Kidney (tissue), 14 donors: ENCODE measurements around the gene RNASEH2A. TPM values are rescaled to one million over a fixed set of nuclear protein-coding genes. Genes with fewer than 3 reads are reported as not detected.

ENCODE experiments used
- DNase-seq, 5 donors: peaks; one replicate each; pipeline ENCODE4 v3.0.0-alpha.2; 2013 to 2020
- FAIRE-seq: peaks from 2 replicates; lab custom pipeline; 2012; peaks lifted over from hg19 to GRCh38; lab: Jason Lieb, UNC
- H3K27ac ChIP-seq, 2 donors: one replicate each; pipeline ENCODE4 v1.7.0; 2013; ENCODE audit warnings: low read depth in 2 of 2, low read length in 2 of 2, inconsistent platforms in 1 of 2
- H3K27me3 ChIP-seq: one replicate; pipeline ENCODE4 v1.7.1; 2013; ENCODE audit warnings: low read length, inconsistent platforms; ENCODE audit not compliant: control insufficient read depth, insufficient read depth
- H3K36me3 ChIP-seq, 3 donors: one replicate each; pipeline versions ENCODE4 v1.7.0 to v1.7.1; 2013; ENCODE audit warnings: low read length in 3 of 3, control low read depth in 1 of 3, inconsistent platforms in 1 of 3; ENCODE audit not compliant: insufficient read depth in 3 of 3, control insufficient read depth in 2 of 3
- H3K4me1 ChIP-seq, 3 donors: one replicate each; pipeline versions ENCODE4 v1.7.0 to v1.7.1; 2013; ENCODE audit warnings: low read length in 3 of 3, inconsistent platforms in 1 of 3, low read depth in 1 of 3; ENCODE audit not compliant: control insufficient read depth in 2 of 3, insufficient read depth in 2 of 3
- H3K4me3 ChIP-seq, 3 donors: one replicate each; pipeline versions ENCODE4 v1.7.0 to v1.8.1; 2013; ENCODE audit warnings: low read length in 3 of 3, control low read depth in 1 of 3, inconsistent platforms in 1 of 3
- H3K9ac ChIP-seq, 3 donors: one replicate each; pipeline versions ENCODE4 v1.7.0 to v1.7.1; 2013; ENCODE audit warnings: low read length in 3 of 3, control low read depth in 1 of 3, inconsistent platforms in 1 of 3
- H3K9me3 ChIP-seq, 3 donors: one replicate each; pipeline versions ENCODE4 v1.7.0 to v1.7.1; 2013; ENCODE audit warnings: low read length in 3 of 3, control low read depth in 1 of 3, inconsistent platforms in 1 of 3; ENCODE audit not compliant: control insufficient read depth in 2 of 3, insufficient read depth in 1 of 3
- intact Hi-C: fragments of 100-400 bp; cut with DNase I; formaldehyde crosslinking; loops from one replicate; pipeline ENCODE4 v1.11.1; 2022
- polyA plus RNA-seq: library from polyadenylated mRNA; stranded (reverse); fragments of 350-450 nt; fragmentation: Illumina TruSeq; extraction: RNeasy Lipid Tissue Mini Kit (QIAGEN cat#74804); gene quantifications from one replicate; pipeline ENCODE4 v1.2.3, GENCODE V29; 2014; ENCODE audit warnings: low read depth, low replicate concordance; ENCODE audit not compliant: insufficient read depth
- total RNA-seq: library from RNA; stranded (reverse); fragmentation: NEBNext Ultra II Directional; extraction: Animal tissue kit (Norgen Biotek cat#: 25700); gene quantifications from one replicate; pipeline ENCODE4 v1.2.1, GENCODE V29; 2021
- TF ChIP-seq, protein P1 (sequence below): IDR thresholded peaks from 3 replicates; pipeline ENCODE4 v1.5.1; 2012; ENCODE audit warnings: mild to moderate bottlenecking, moderate library complexity, borderline replicate concordance; ENCODE audit not compliant: insufficient read depth; ENCODE audit errors: extremely low read depth
- donor health status: control.
- donor health status: control.
- donor health status: control.
- donor health status: control.
- donor health status: control.
- donor health status: DM: yes; HTN: yes; CAD: no.
- donor health status: Normal renal cell carcinoma (clear cell type).

The RNASEH2A gene
- total and polyA plus RNA-seq, 2 donors from 2014 or later = 1.3 to 7.9 TPM

DNA sequence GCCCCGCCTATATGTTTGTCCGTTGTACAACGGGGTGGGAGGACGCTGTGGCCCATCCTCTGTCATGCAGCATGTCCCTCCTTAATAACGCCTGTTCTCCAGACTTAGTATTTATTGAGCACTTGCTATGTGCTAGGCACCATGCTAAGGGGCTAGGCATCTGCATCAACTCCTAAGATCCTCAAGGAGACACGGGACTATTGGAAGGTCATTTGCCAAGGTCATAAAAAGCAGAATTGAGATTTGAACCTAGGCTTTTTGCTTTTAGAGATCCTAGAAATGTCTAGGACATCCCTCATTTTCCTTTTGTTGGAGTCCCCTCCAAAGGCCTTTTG is 30.1 kb downstream of the RNASEH2A start:
- TF ChIP-seq, protein P1, sequence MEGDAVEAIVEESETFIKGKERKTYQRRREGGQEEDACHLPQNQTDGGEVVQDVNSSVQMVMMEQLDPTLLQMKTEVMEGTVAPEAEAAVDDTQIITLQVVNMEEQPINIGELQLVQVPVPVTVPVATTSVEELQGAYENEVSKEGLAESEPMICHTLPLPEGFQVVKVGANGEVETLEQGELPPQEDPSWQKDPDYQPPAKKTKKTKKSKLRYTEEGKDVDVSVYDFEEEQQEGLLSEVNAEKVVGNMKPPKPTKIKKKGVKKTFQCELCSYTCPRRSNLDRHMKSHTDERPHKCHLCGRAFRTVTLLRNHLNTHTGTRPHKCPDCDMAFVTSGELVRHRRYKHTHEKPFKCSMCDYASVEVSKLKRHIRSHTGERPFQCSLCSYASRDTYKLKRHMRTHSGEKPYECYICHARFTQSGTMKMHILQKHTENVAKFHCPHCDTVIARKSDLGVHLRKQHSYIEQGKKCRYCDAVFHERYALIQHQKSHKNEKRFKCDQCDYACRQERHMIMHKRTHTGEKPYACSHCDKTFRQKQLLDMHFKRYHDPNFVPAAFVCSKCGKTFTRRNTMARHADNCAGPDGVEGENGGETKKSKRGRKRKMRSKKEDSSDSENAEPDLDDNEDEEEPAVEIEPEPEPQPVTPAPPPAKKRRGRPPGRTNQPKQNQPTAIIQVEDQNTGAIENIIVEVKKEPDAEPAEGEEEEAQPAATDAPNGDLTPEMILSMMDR = no peak
- FAIRE-seq (no peak), DNase-seq (no peak)
- Histone ChIP-seq H3K4me3 (no peak overlapping the region), H3K27ac (no peak overlapping the region), H3K4me1 (peaks cover 0 to 5% (median 0%) of the 10 kb centered on the region in 3 donors), H3K36me3 (no peaks in the 10 kb centered on the region), H3K9me3 (no peaks in the 10 kb centered on the region), H3K27me3 (peaks cover 45% of the 10 kb centered on the region), H3K9ac (no peak overlapping the region)
- intact Hi-C loops = no loop called here

DNA sequence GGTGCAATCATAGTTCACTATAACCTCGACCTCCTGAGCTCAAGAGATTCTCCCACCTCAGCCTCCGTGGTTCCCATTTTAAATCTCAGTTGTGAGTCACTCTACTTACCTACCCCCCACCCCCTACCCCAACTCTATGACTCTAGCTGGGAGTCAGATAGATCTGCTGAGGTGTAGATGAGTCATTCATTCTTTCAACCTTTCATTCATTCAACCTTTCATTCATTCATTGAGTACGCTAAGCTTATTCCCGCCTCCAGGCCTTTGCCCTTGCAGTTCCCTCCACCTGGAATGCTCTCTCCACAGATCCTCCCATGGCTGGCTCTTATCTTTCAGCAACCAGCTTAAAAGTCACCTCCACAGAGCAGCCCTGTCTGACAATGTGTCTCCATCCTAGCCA is 30.8 kb downstream of the RNASEH2A start:
- no peak for FAIRE-seq
- DNase-seq = no peak
- peaks cover 0 to 5% (median 0%) of the 10 kb centered on the region in 3 donors for H3K4me1 ChIP-seq

DNA sequence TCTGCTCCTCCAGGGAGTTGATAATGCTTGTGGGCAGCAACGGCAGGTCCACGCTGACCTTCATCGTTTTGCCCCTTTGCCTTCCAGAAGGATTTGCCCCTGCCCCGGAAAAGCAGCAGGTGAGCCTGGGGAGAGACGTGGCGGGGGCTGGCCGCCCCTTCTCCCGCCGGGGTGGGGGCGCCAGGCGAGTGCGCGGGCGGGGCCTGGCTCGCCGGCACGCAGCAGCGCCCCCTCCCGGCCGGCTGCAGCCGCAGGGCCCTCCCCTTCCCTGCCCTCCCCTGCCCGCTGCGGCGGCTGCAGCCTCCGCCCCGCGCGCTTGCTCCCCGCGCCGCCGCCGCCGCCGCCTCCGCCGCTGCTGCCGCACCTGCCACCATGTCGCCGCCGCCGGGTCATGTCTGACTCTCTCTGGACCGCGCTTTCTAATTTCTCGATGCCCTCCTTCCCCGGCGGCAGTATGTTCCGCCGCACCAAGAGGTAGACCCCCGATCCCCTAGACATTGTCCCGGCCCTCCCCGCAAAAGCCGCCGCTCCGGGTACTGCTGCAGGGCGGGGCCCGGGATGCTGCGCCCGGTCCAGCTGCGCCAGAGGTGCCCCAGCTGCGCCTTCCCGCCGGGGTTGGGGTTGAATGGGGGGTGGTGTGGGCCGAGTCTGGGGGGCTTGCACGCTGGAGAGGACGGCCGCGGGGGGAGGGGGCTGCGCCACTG is 31.9 kb downstream of the RNASEH2A start, which contains the start of gene MAST1:
Gene MAST1 (plus strand): TSS at position 334 of the 704 bp plus-strand sequence. CDS start 58 bp downstream, at position 392.
- no peaks in the 10 kb centered on the region for H3K9me3 ChIP-seq
- no peaks in the 10 kb centered on the region for H3K36me3 ChIP-seq
- H3K4me3 ChIP-seq = no peak within 1 kb of the TSS
- H3K4me1 ChIP-seq = peaks cover 0 to 2% (median 0%) of the 10 kb centered on the region in 3 donors
- FAIRE-seq (no peak), DNase-seq (peak in 3 of 5 donors; percentile 17 to 64 (median 51))
- H3K27me3 ChIP-seq = peaks cover 45% of the 10 kb centered on the region
- intact Hi-C loops = no loop called here
- TF ChIP-seq, protein P1 = peak; percentile 42
- no peak within 1 kb of the TSS for H3K27ac ChIP-seq
- H3K9ac ChIP-seq = no peak within 1 kb of the TSS

More for the DNA sequence above, 30.8 kb downstream of the RNASEH2A start:
- Histone ChIP-seq H3K27me3 (peaks cover 45% of the 10 kb centered on the region), H3K36me3 (no peaks in the 10 kb centered on the region), H3K4me3 (no peak overlapping the region), H3K9ac (no peak overlapping the region), H3K9me3 (no peaks in the 10 kb centered on the region), H3K27ac (no peak overlapping the region)
- intact Hi-C loops = no loop called here
- TF ChIP-seq, protein P1 = no peak
